ENCODE data around the gene DIDO1. TPM values are rescaled to one million over a fixed set of nuclear protein-coding genes. Genes with fewer than 3 reads are reported as not detected.

The DIDO1 gene
- total RNA-seq, 3 donors from 2014 or later (not counting 1 experiment from before 2014, with no cell fraction given): 79.5 to 116 (median 83.4) TPM

- peaks cover 10% of the 10 kb centered on the region for H3K36me3 Mint-ChIP-seq
- Histone ChIP-seq H3K4me1 (ENCODE audit: control insufficient read depth, insufficient read depth, low read length) (peaks cover 2% of the 10 kb centered on the region), H3K4me3 (ENCODE audit: low read length) (no peak overlapping the region), H3K36me3 (ENCODE audit: control insufficient read depth, insufficient read depth, low read length) (peaks cover 71% of the 10 kb centered on the region), H3K9me3 (ENCODE audit: control insufficient read depth, insufficient read depth, low read length) (no peaks in the 10 kb centered on the region), H3K27ac (ENCODE audit: low read length) (no peak overlapping the region), H3K27me3 (ENCODE audit: control insufficient read depth, insufficient read depth, low read length) (no peaks in the 10 kb centered on the region)
- TF ChIP-seq, protein P1, sequence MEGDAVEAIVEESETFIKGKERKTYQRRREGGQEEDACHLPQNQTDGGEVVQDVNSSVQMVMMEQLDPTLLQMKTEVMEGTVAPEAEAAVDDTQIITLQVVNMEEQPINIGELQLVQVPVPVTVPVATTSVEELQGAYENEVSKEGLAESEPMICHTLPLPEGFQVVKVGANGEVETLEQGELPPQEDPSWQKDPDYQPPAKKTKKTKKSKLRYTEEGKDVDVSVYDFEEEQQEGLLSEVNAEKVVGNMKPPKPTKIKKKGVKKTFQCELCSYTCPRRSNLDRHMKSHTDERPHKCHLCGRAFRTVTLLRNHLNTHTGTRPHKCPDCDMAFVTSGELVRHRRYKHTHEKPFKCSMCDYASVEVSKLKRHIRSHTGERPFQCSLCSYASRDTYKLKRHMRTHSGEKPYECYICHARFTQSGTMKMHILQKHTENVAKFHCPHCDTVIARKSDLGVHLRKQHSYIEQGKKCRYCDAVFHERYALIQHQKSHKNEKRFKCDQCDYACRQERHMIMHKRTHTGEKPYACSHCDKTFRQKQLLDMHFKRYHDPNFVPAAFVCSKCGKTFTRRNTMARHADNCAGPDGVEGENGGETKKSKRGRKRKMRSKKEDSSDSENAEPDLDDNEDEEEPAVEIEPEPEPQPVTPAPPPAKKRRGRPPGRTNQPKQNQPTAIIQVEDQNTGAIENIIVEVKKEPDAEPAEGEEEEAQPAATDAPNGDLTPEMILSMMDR (IDR thresholded peaks at IDR 0.05): no peak
- 97% methylated on average over 10 of the region's 10 CpGs for WGBS (ENCODE audit: insufficient coverage)
- no peak for ATAC-seq
- no peaks in the 10 kb centered on the region for H3K9me3 Mint-ChIP-seq
- peaks cover 15 to 19% of the 10 kb centered on the region in 2 donors for H3K4me1 Mint-ChIP-seq
- DNase-seq: no peak
- no peaks in the 10 kb centered on the region for H3K27me3 Mint-ChIP-seq (ENCODE audit: low read depth in 2 of 2)
- H3K4me3 Mint-ChIP-seq: no peak overlapping the region
- intact Hi-C loops (cut with micrococcal nuclease): no loop called here
- H3K27ac Mint-ChIP-seq: no peak overlapping the region
These were observed 18.4 kb upstream of the DIDO1 start for GRCh38 chr20:62944746-62945145.

GRCh38 chr20:62944184-62944583 lies 17.9 kb upstream of the DIDO1 start:
- DNase-seq: no peak
- peaks cover 71% of the 10 kb centered on the region for H3K36me3 ChIP-seq (ENCODE audit: control insufficient read depth, insufficient read depth, low read length)
- Mint-ChIP-seq H3K36me3 (peaks cover 10% of the 10 kb centered on the region), H3K9me3 (no peaks in the 10 kb centered on the region), H3K4me1 (peaks cover 19 to 22% of the 10 kb centered on the region in 2 donors), H3K4me3 (no peak overlapping the region), H3K27me3 (ENCODE audit: low read depth in 2 of 2) (no peaks in the 10 kb centered on the region), H3K27ac (peak overlapping the region in 1 of 2 donors; percentile 66)
- intact Hi-C loops (cut with micrococcal nuclease): no loop called here
- H3K4me1 ChIP-seq (ENCODE audit: control insufficient read depth, insufficient read depth, low read length): peaks cover 7% of the 10 kb centered on the region
- H3K4me3 ChIP-seq (ENCODE audit: low read length): no peak overlapping the region
- no peak overlapping the region for H3K27ac ChIP-seq (ENCODE audit: low read length)
- H3K9me3 ChIP-seq (ENCODE audit: control insufficient read depth, insufficient read depth, low read length): no peaks in the 10 kb centered on the region
- 95% methylated on average over 8 of the region's 8 CpGs for WGBS (ENCODE audit: insufficient coverage)
- ATAC-seq: no peak
- H3K27me3 ChIP-seq (ENCODE audit: control insufficient read depth, insufficient read depth, low read length): no peaks in the 10 kb centered on the region
- TF ChIP-seq, protein P1 (IDR thresholded peaks at IDR 0.05): no peak

- no peaks in the 10 kb centered on the region for H3K27me3 ChIP-seq (ENCODE audit: control insufficient read depth, insufficient read depth, low read length)
- Mint-ChIP-seq H3K27me3 (ENCODE audit: low read depth in 2 of 2) (no peaks in the 10 kb centered on the region), H3K36me3 (peaks cover 10% of the 10 kb centered on the region), H3K4me1 (peaks cover 27 to 29% of the 10 kb centered on the region in 2 donors), H3K9me3 (no peaks in the 10 kb centered on the region), H3K27ac (no peak overlapping the region), H3K4me3 (no peak overlapping the region)
- H3K27ac ChIP-seq (ENCODE audit: low read length): no peak overlapping the region
- peaks cover 67% of the 10 kb centered on the region for H3K36me3 ChIP-seq (ENCODE audit: control insufficient read depth, insufficient read depth, low read length)
- no peak overlapping the region for H3K4me3 ChIP-seq (ENCODE audit: low read length)
- TF ChIP-seq, protein P1 (IDR thresholded peaks at IDR 0.05): no peak
- ATAC-seq: no peak
- peaks cover 15% of the 10 kb centered on the region for H3K4me1 ChIP-seq (ENCODE audit: control insufficient read depth, insufficient read depth, low read length)
- 97% methylated on average over 14 of the region's 14 CpGs for WGBS (ENCODE audit: insufficient coverage)
- intact Hi-C loops (cut with micrococcal nuclease): no loop called here
- no peaks in the 10 kb centered on the region for H3K9me3 ChIP-seq (ENCODE audit: control insufficient read depth, insufficient read depth, low read length)
- DNase-seq: no peak
These were observed 17.1 kb upstream of the DIDO1 start for GRCh38 chr20:62943396-62943795.

DNA sequence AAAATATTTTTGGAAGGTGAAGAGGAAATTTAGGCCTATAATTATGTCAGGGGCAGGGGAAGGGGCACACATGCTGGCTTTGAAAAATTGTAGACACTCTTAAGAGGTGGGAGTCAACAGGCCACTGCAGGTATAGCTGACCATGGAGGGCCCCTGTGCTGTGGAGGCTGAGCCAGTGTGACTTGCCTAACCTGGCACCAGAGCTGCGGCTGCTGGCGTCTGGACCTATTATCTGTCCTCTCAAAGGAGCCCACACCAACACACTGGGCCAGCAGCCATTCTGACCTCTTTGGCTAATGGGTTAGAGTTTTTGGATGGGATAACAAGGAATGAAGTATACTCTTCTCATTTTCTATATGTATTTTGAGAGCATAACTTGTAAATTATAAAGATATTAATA lies 16.2 kb upstream of the DIDO1 start:
- Mint-ChIP-seq H3K4me1 (peaks cover 29 to 31% of the 10 kb centered on the region in 2 donors), H3K4me3 (no peak overlapping the region), H3K36me3 (peaks cover 10% of the 10 kb centered on the region), H3K9me3 (no peaks in the 10 kb centered on the region), H3K27ac (no peak overlapping the region), H3K27me3 (ENCODE audit: low read depth in 2 of 2) (no peaks in the 10 kb centered on the region)
- ATAC-seq: no peak
- no peaks in the 10 kb centered on the region for H3K27me3 ChIP-seq (ENCODE audit: control insufficient read depth, insufficient read depth, low read length)
- no peak overlapping the region for H3K4me3 ChIP-seq (ENCODE audit: low read length)
- peaks cover 15% of the 10 kb centered on the region for H3K4me1 ChIP-seq (ENCODE audit: control insufficient read depth, insufficient read depth, low read length)
- TF ChIP-seq, protein P1 (IDR thresholded peaks at IDR 0.05): no peak
- no peaks in the 10 kb centered on the region for H3K9me3 ChIP-seq (ENCODE audit: control insufficient read depth, insufficient read depth, low read length)
- intact Hi-C loops (cut with micrococcal nuclease): no loop called here
- no peak overlapping the region for H3K27ac ChIP-seq (ENCODE audit: low read length)
- no CpG with 5 or more reads among the region's 2 CpGs for WGBS (ENCODE audit: insufficient coverage)
- no peak for DNase-seq
- peaks cover 59% of the 10 kb centered on the region for H3K36me3 ChIP-seq (ENCODE audit: control insufficient read depth, insufficient read depth, low read length)
